Measurements from ENCODE around the gene USP3.

GRCh38 chr15:63573533-63573932, 69.1 kb downstream of the USP3 start:
- TF ChIP-seq GATA3 (IDR thresholded peaks at IDR 0.05; ENCODE audit: low read depth, low read length): no peak
- no peak for TF ChIP-seq GATA2 (IDR thresholded peaks at IDR 0.05; ENCODE audit: low read depth, low read length)

Measured in SH-SY5Y (cell line).